Kidney (tissue), 14 donors: ENCODE results near the gene RABEP2. TPM values are rescaled to one million over a fixed set of nuclear protein-coding genes. Genes with fewer than 3 reads are reported as not detected.
"Not testable (repeated sequence)": the region's sequence is repeated elsewhere in the genome, so short reads cannot be mapped to it uniquely, and the experiment has no call there.

Experiments
- DNase-seq, 5 donors: peaks; one replicate each; pipeline ENCODE4 v3.0.0-alpha.2; 2013 to 2020
- FAIRE-seq: peaks from 2 replicates; lab custom pipeline; 2012; peaks lifted over from hg19 to GRCh38; lab: Jason Lieb, UNC
- H3K27ac ChIP-seq, 2 donors: one replicate each; pipeline ENCODE4 v1.7.0; 2013; ENCODE audit warnings: low read depth in 2 of 2, low read length in 2 of 2, inconsistent platforms in 1 of 2
- H3K27me3 ChIP-seq: one replicate; pipeline ENCODE4 v1.7.1; 2013; ENCODE audit warnings: low read length, inconsistent platforms; ENCODE audit not compliant: control insufficient read depth, insufficient read depth
- H3K36me3 ChIP-seq, 3 donors: one replicate each; pipeline versions ENCODE4 v1.7.0 to v1.7.1; 2013; ENCODE audit warnings: low read length in 3 of 3, control low read depth in 1 of 3, inconsistent platforms in 1 of 3; ENCODE audit not compliant: insufficient read depth in 3 of 3, control insufficient read depth in 2 of 3
- H3K4me1 ChIP-seq, 3 donors: one replicate each; pipeline versions ENCODE4 v1.7.0 to v1.7.1; 2013; ENCODE audit warnings: low read length in 3 of 3, inconsistent platforms in 1 of 3, low read depth in 1 of 3; ENCODE audit not compliant: control insufficient read depth in 2 of 3, insufficient read depth in 2 of 3
- H3K4me3 ChIP-seq, 3 donors: one replicate each; pipeline versions ENCODE4 v1.7.0 to v1.8.1; 2013; ENCODE audit warnings: low read length in 3 of 3, control low read depth in 1 of 3, inconsistent platforms in 1 of 3
- H3K9ac ChIP-seq, 3 donors: one replicate each; pipeline versions ENCODE4 v1.7.0 to v1.7.1; 2013; ENCODE audit warnings: low read length in 3 of 3, control low read depth in 1 of 3, inconsistent platforms in 1 of 3
- H3K9me3 ChIP-seq, 3 donors: one replicate each; pipeline versions ENCODE4 v1.7.0 to v1.7.1; 2013; ENCODE audit warnings: low read length in 3 of 3, control low read depth in 1 of 3, inconsistent platforms in 1 of 3; ENCODE audit not compliant: control insufficient read depth in 2 of 3, insufficient read depth in 1 of 3
- intact Hi-C: fragments of 100-400 bp; cut with DNase I; formaldehyde crosslinking; loops from one replicate; pipeline ENCODE4 v1.11.1; 2022
- polyA plus RNA-seq: library from polyadenylated mRNA; stranded (reverse); fragments of 350-450 nt; fragmentation: Illumina TruSeq; extraction: RNeasy Lipid Tissue Mini Kit (QIAGEN cat#74804); gene quantifications from one replicate; pipeline ENCODE4 v1.2.3, GENCODE V29; 2014; ENCODE audit warnings: low read depth, low replicate concordance; ENCODE audit not compliant: insufficient read depth
- total RNA-seq: library from RNA; stranded (reverse); fragmentation: NEBNext Ultra II Directional; extraction: Animal tissue kit (Norgen Biotek cat#: 25700); gene quantifications from one replicate; pipeline ENCODE4 v1.2.1, GENCODE V29; 2021
- TF ChIP-seq, protein P1 (sequence below): IDR thresholded peaks from 3 replicates; pipeline ENCODE4 v1.5.1; 2012; ENCODE audit warnings: mild to moderate bottlenecking, moderate library complexity, borderline replicate concordance; ENCODE audit not compliant: insufficient read depth; ENCODE audit errors: extremely low read depth
- donor health status: control.
- donor health status: control.
- donor health status: control.
- donor health status: control.
- donor health status: control.
- donor health status: DM: yes; HTN: yes; CAD: no.
- donor health status: Normal renal cell carcinoma (clear cell type).

RABEP2 gene
- total and polyA plus RNA-seq, 2 donors from 2014 or later, result 21.0 to 30.1 TPM

DNA sequence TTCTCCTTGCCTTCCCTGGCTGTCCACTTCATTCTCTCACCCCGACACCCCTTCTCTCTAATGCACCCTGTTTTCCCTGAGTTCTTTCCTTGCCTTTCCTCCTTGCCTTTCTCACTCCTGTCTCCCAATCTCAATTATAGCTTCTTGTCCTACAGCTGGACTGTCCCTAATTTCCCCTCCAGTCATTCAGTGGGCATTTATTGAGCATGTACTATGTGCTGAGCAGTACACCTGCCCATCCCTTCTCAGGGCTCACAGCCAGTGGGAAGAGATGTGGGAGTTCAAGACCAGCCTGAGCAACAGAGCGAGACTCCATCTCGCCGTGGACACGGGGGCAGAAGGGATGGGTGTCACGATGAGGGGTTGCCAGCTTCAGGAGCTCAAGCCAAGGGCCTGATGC lies 41.0 kb downstream of the RABEP2 start:
- intact Hi-C loops, result loop anchor here (10.0 kb wide), 1 partner anchor 61 kb away; no protein-coding TSS in a partner anchor
- no peak for DNase-seq
- Histone ChIP-seq H3K27ac (no peak overlapping the region), H3K9me3 (no peaks in the 10 kb centered on the region), H3K27me3 (no peaks in the 10 kb centered on the region), H3K9ac (no peak overlapping the region), H3K4me3 (no peak overlapping the region), H3K4me1 (peaks cover 0 to 11% (median 3%) of the 10 kb centered on the region in 3 donors), H3K36me3 (no peaks in the 10 kb centered on the region)
- no peak for FAIRE-seq
- TF ChIP-seq, protein P1, sequence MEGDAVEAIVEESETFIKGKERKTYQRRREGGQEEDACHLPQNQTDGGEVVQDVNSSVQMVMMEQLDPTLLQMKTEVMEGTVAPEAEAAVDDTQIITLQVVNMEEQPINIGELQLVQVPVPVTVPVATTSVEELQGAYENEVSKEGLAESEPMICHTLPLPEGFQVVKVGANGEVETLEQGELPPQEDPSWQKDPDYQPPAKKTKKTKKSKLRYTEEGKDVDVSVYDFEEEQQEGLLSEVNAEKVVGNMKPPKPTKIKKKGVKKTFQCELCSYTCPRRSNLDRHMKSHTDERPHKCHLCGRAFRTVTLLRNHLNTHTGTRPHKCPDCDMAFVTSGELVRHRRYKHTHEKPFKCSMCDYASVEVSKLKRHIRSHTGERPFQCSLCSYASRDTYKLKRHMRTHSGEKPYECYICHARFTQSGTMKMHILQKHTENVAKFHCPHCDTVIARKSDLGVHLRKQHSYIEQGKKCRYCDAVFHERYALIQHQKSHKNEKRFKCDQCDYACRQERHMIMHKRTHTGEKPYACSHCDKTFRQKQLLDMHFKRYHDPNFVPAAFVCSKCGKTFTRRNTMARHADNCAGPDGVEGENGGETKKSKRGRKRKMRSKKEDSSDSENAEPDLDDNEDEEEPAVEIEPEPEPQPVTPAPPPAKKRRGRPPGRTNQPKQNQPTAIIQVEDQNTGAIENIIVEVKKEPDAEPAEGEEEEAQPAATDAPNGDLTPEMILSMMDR, result no peak

GRCh38 chr16:28883221-28883996 lies 41.6 kb downstream of the RABEP2 start:
- Histone ChIP-seq H3K27me3 (no peaks in the 10 kb centered on the region), H3K36me3 (no peaks in the 10 kb centered on the region), H3K9ac (no peak overlapping the region), H3K27ac (no peak overlapping the region), H3K9me3 (no peaks in the 10 kb centered on the region), H3K4me1 (peaks cover 0 to 11% (median 3%) of the 10 kb centered on the region in 3 donors), H3K4me3 (no peak overlapping the region)
- DNase-seq (peak in 1 of 5 donors; percentile 42), FAIRE-seq (no peak)
- TF ChIP-seq, protein P1, result no peak
- intact Hi-C loops, result loop anchor here (10.0 kb wide), 1 partner anchor 61 kb away; no protein-coding TSS in a partner anchor

GRCh38 chr16:28882551-28883160 lies 42.4 kb downstream of the RABEP2 start:
- Histone ChIP-seq H3K9me3 (no peaks in the 10 kb centered on the region), H3K36me3 (no peaks in the 10 kb centered on the region), H3K27me3 (no peaks in the 10 kb centered on the region), H3K9ac (no peak overlapping the region), H3K4me3 (no peak overlapping the region), H3K4me1 (peaks cover 0 to 11% (median 3%) of the 10 kb centered on the region in 3 donors), H3K27ac (no peak overlapping the region)
- DNase-seq (peak in 4 of 5 donors; percentile 85 to 90 (median 88)), FAIRE-seq (no peak)
- intact Hi-C loops, result loop anchor here (10.0 kb wide), 1 partner anchor 62 kb away; no protein-coding TSS in a partner anchor
- TF ChIP-seq, protein P1, result no peak

- not testable (repeated sequence) for H3K9ac ChIP-seq, H3K27me3 ChIP-seq, H3K9me3 ChIP-seq, DNase-seq, FAIRE-seq, H3K36me3 ChIP-seq, H3K4me3 ChIP-seq, H3K27ac ChIP-seq
- intact Hi-C loops, result loop anchor here (10.0 kb wide), 1 partner anchor 63 kb away; no protein-coding TSS in a partner anchor
- peaks cover 0 to 11% (median 3%) of the 10 kb centered on the region in 3 donors for H3K4me1 ChIP-seq
Measured at GRCh38 chr16:28881565-28881964, 43.5 kb downstream of the RABEP2 start.
